SK-N-SH treated with all-trans-retinoic acid at 6 μM for 48 hours (cell line): ENCODE measurements around the gene HNF1A.

ENCODE experiments used
- CSDC2 ChIP-seq: fragments of 250-450 bp; sonication (Bioruptor Pico); IDR thresholded peaks from 2 replicates; pipeline ENCODE4 v1.5.0; 2020; ENCODE audit warnings: mild to moderate bottlenecking, moderate library complexity
- ESRRG ChIP-seq: fragments of 250-450 bp; sonication (Bioruptor Pico); IDR thresholded peaks from 2 replicates; pipeline ENCODE4 v1.6.1; 2021; ENCODE audit warnings: mild to moderate bottlenecking
- GLIS3 ChIP-seq: fragments of 250-450 bp; sonication (Bioruptor Pico); IDR thresholded peaks from 2 replicates; pipeline ENCODE4 v1.5.0; 2020; ENCODE audit warnings: mild to moderate bottlenecking, moderate library complexity
- PATZ1 ChIP-seq: fragments of 250-450 bp; sonication (Bioruptor Pico); IDR thresholded peaks from 2 replicates; pipeline ENCODE4 v1.8.0; 2020; ENCODE audit warnings: mild to moderate bottlenecking, moderate library complexity, borderline replicate concordance
- TCF4 ChIP-seq: fragments of 250-450 bp; sonication (Bioruptor Pico); IDR thresholded peaks from 2 replicates; pipeline ENCODE4 v1.8.0; 2021; ENCODE audit warnings: mild to moderate bottlenecking, moderate library complexity, borderline replicate concordance
- ZC3H10 ChIP-seq: fragments of 250-450 bp; sonication (Bioruptor Pico); IDR thresholded peaks from 2 replicates; pipeline ENCODE4 v1.5.1; 2021; ENCODE audit warnings: mild to moderate bottlenecking, moderate library complexity

- TF ChIP-seq ZC3H10 (CRISPR knock-in tag) = no peak
- no peak for TF ChIP-seq CSDC2 (CRISPR knock-in tag)
- no peak for TF ChIP-seq TCF4 (CRISPR knock-in tag)
- TF ChIP-seq PATZ1 = no peak
- no peak for TF ChIP-seq GLIS3
- TF ChIP-seq ESRRG (CRISPR knock-in tag) = no peak
Observed at GRCh38 chr12:120992989-120993388, 14.6 kb downstream of the HNF1A start.
